Measurements from ENCODE around the gene CDH1. TPM values are rescaled to one million over a fixed set of nuclear protein-coding genes. Genes with fewer than 3 reads are reported as not detected.
"Not testable (repeated sequence)": the region's sequence is repeated elsewhere in the genome, so short reads cannot be mapped to it uniquely, and the experiment has no call there.

CDH1 gene
- total and polyA plus RNA-seq, 2 experiments from 2014 or later, result 64.1 to 142 TPM

GRCh38 chr16:68839831-68840230, 102.7 kb downstream of the CDH1 start (continued):
- TF ChIP-seq ZNF462 (CRISPR knock-in tag; IDR thresholded peaks at IDR 0.05) (no peak), CREB1 (CRISPR knock-in tag; IDR thresholded peaks at IDR 0.05; ENCODE audit: low read depth) (no peak)

GRCh38 chr16:68842964-68843481, 105.9 kb downstream of the CDH1 start:
- H3K27ac ChIP-seq (ENCODE audit: low read depth); H3K9me2 ChIP-seq (ENCODE audit: insufficient read depth); H3F3A ChIP-seq (replicated peaks; ENCODE audit: low read depth); H3K9me3 Mint-ChIP-seq; H3K4me1 ChIP-seq (ENCODE audit: insufficient read depth); ATAC-seq; DNase-seq (ENCODE audit: low spot score); H4K20me1 ChIP-seq (replicated peaks; ENCODE audit: insufficient read depth); H3K36me3 Mint-ChIP-seq (ENCODE audit: low read depth); H3K27me3 Mint-ChIP-seq (ENCODE audit: insufficient read depth, low read depth, poor library complexity); H3K36me3 ChIP-seq (ENCODE audit: insufficient read depth); H3K27me3 ChIP-seq (ENCODE audit: insufficient read depth): not testable (repeated sequence)
- Histone ChIP-seq H3K79me2 (replicated peaks; ENCODE audit: insufficient read depth) (peaks cover 17% of the 10 kb centered on the region), H3K4me2 (peak overlapping the region; percentile 83), H2AFZ (peak overlapping the region; percentile 97), H3K4me3 (peak overlapping the region; percentile 91)
- Mint-ChIP-seq H3K27ac (peak overlapping the region; percentile 25; the same call in 1 of the 2 replicates), H3K4me1 (peaks cover 14% of the 10 kb centered on the region), H3K4me3 (peak overlapping the region; percentile 78)

GRCh38 chr16:68843482-68844210, 106.6 kb downstream of the CDH1 start, which contains the start of gene TANGO6:
Gene TANGO6 (plus strand): TSS chr16:68843531. CDS start chr16:68843618, 87 bp downstream.
- ATAC-seq, result peak; percentile 95
- Mint-ChIP-seq H3K36me3 (ENCODE audit: low read depth) (no peaks in the 10 kb centered on the region), H3K4me3 (peak within 1 kb of the TSS; percentile 78), H3K4me1 (peaks cover 14% of the 10 kb centered on the region), H3K27me3 (ENCODE audit: insufficient read depth, low read depth, poor library complexity) (peaks cover 8% of the 10 kb centered on the region), H3K27ac (peak within 1 kb of the TSS; percentile 82), H3K9me3 (no peaks in the 10 kb centered on the region; the same call in 2 of the 3 replicates)
- Histone ChIP-seq H3K4me1 (ENCODE audit: insufficient read depth) (peaks cover 4% of the 10 kb centered on the region), H3K36me3 (ENCODE audit: insufficient read depth) (no peaks in the 10 kb centered on the region), H3F3A (replicated peaks; ENCODE audit: low read depth) (no peaks in the 10 kb centered on the region), H2AFZ (peak within 1 kb of the TSS; percentile 97), H3K4me3 (peak within 1 kb of the TSS; percentile 91), H3K79me2 (replicated peaks; ENCODE audit: insufficient read depth) (peaks cover 17% of the 10 kb centered on the region), H3K27ac (ENCODE audit: low read depth) (peak within 1 kb of the TSS; percentile 72), H4K20me1 (replicated peaks; ENCODE audit: insufficient read depth) (no peaks in the 10 kb centered on the region), H3K9me2 (ENCODE audit: insufficient read depth) (no peaks in the 10 kb centered on the region), H3K4me2 (peak within 1 kb of the TSS; percentile 83), H3K27me3 (ENCODE audit: insufficient read depth) (no peaks in the 10 kb centered on the region)
- peak; percentile 96 for DNase-seq (ENCODE audit: low spot score)
- peak; percentile 85 for TF ChIP-seq POLR2AphosphoS5 (IDR thresholded peaks at IDR 0.05; ENCODE audit: low read depth)
- TF ChIP-seq EZH2 (IDR thresholded peaks at IDR 0.05; ENCODE audit: low read depth, unreplicated experiment), result no peak
- 0 out of 2 replicates have a peak, but pooled peaks have one; percentile 45 for TF ChIP-seq ETS1 (IDR thresholded peaks at IDR 0.05)
- TF ChIP-seq CREB1 (CRISPR knock-in tag; IDR thresholded peaks at IDR 0.05; ENCODE audit: low read depth), result peak; percentile 72
- no peak for TF ChIP-seq ZNF114 (CRISPR knock-in tag; IDR thresholded peaks at IDR 0.05)
- peak; percentile 65 to 74 for TF ChIP-seq CTCF (conservative IDR thresholded peaks at IDR 0.05; ENCODE audit: low read depth in 2 of 2)

All from GM23338 (cell line).